PFSK-1 (cell line): Measurements from ENCODE around the gene PPP2R5C.

ENCODE experiments used
- FOXP2 ChIP-seq: optimal IDR thresholded peaks from 2 replicates; pipeline ENCODE3; 2011; ENCODE audit warnings: borderline replicate concordance, control low read depth, inconsistent platforms; ENCODE audit not compliant: insufficient read depth; ENCODE audit errors: extremely low read length, extremely low read depth
- POLR2AphosphoS5 ChIP-seq: IDR thresholded peaks from 2 replicates; pipeline ENCODE4 v1.6.1; 2012; ENCODE audit warnings: low read depth, mild to moderate bottlenecking, control low read depth, low read length, moderate library complexity
- REST ChIP-seq, 2 experiments: IDR thresholded peaks; 2 replicates each; pipeline versions ENCODE4 v1.6.1 to v1.8.0; 2011 to 2012; ENCODE audit warnings: low read depth in 2 of 2, low read length in 2 of 2, control low read depth in 1 of 2, inconsistent platforms in 1 of 2, mild to moderate bottlenecking in 1 of 2, moderate library complexity in 1 of 2; ENCODE audit not compliant: insufficient read depth in 1 of 2
- SIN3A ChIP-seq: IDR thresholded peaks from 2 replicates; pipeline ENCODE4 v1.6.1; 2012; ENCODE audit warnings: mild to moderate bottlenecking, low read length, moderate library complexity, borderline replicate concordance; ENCODE audit not compliant: insufficient read depth
- TAF1 ChIP-seq: IDR thresholded peaks from 2 replicates; pipeline ENCODE4 v1.6.1; 2012; ENCODE audit warnings: low read length, control low read depth, borderline replicate concordance; ENCODE audit not compliant: insufficient read depth

- no peak for TF ChIP-seq POLR2AphosphoS5
- no peak for TF ChIP-seq TAF1
- no peak for TF ChIP-seq SIN3A
- no peak for TF ChIP-seq REST (IDR thresholded peaks at IDR 0.05; ENCODE audit: insufficient read depth in 1 of 2, low read depth in 2 of 2, low read length in 2 of 2)
- TF ChIP-seq FOXP2 = no peak
These were observed 14.3 kb downstream of the PPP2R5C start for GRCh38 chr14:101775826-101776225.
